NCI-H146 treated with DMSO at 0.1 percent for 48 hours (cell line): ENCODE measurements around the gene ARAP1.

Source experiments
- DNase-seq: peaks from one replicate; lab custom pipeline; 2025; ENCODE audit not compliant: unreplicated experiment; lab: John Stamatoyannopoulos, UW

Gene ARAP1

DNA sequence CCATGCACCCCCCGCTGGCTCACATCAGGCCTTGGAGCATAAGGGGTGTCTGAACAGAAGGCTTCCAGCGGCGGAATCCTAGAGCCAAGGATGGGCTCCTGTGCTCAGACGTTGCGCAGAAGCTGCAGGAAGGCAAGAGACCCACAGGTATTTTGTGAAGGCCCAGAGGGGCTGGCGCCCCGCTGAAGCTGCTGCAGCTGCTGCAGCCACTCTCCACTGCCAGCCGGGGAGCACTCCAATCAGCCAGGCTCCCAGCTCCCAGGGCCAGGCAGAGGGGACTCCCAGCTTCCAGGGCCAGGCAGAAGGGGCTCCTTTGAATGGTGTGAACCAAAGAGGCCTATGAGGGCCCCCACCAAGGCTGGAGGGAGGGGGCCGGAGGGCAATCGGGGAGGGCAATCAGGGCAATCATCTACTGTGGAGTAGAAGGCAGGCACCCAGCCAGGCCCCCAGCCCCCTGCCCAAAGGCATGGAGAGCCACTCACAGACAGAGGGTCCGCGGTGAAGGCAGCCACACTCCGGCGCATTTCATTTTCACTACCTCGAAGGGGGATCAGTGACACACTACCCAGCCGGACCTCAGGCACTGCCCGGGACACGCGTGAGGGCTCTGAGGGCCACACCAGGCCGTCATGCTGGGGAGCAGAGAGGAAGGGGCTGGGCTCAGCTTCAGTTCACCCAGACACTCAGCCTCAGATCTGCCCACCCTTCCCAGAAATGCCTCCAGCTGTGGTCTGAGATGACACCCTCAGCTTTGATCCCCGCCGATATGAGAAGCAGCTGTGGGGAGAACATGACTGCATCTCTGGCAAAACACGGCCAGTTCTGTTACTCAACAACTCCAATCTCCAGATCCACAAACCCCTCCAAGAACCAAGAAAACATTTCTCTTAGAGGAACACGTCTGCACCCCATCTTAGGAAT, 66.4 kb downstream of the ARAP1 start:
- no peak for DNase-seq

GRCh38 chr11:72684236-72684912, 67.8 kb downstream of the ARAP1 start:
- DNase-seq, result no peak

- no peak for DNase-seq
These were observed 68.4 kb downstream of the ARAP1 start for GRCh38 chr11:72683782-72684200.

- DNase-seq, result no peak
These were observed 69.4 kb downstream of the ARAP1 start for GRCh38 chr11:72682858-72683243.

- no peak for DNase-seq
These were observed 69.9 kb downstream of the ARAP1 start for GRCh38 chr11:72682238-72682857.

- DNase-seq, result no peak
These were observed 70.7 kb downstream of the ARAP1 start for GRCh38 chr11:72681226-72682153.

GRCh38 chr11:72680624-72681158, 71.5 kb downstream of the ARAP1 start:
- DNase-seq, result no peak

GRCh38 chr11:72679869-72680268, 72.3 kb downstream of the ARAP1 start:
- no peak for DNase-seq

GRCh38 chr11:72678524-72678923, 73.7 kb downstream of the ARAP1 start:
- no peak for DNase-seq

- DNase-seq, result no peak
These were observed 75.3 kb downstream of the ARAP1 start for GRCh38 chr11:72676861-72677341.

DNA sequence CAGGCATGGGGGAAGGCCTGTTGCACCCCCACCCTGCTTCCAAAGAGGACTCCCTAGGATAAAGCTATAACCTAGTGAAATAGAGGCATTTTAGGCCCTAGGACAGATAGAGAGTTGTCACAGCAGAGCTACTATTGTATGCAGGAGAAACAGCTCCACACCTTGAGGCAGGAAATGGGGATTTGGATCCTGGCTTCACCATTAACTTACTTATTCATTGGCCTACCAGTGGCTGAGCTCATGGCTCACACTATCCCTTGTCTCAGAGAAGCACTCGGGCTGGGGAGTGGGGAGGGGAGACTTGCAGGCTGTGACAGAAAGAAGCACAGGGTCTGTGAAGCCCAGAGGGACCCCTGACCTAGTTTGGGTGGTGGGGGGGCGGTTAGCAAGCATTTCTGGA, 77.0 kb downstream of the ARAP1 start:
- DNase-seq, result no peak

GRCh38 chr11:72673943-72674828, 78.0 kb downstream of the ARAP1 start, which contains the start of gene PDE2A:
TSS of gene PDE2A (minus strand) at chr11:72674422. CDS start at chr11:72674207, 215 bp downstream.
- DNase-seq, result no peak

GRCh38 chr11:72673284-72673942, 78.8 kb downstream of the ARAP1 start:
- DNase-seq, result no peak

- no peak for DNase-seq
These were observed 79.5 kb downstream of the ARAP1 start for GRCh38 chr11:72672597-72673238.

DNA sequence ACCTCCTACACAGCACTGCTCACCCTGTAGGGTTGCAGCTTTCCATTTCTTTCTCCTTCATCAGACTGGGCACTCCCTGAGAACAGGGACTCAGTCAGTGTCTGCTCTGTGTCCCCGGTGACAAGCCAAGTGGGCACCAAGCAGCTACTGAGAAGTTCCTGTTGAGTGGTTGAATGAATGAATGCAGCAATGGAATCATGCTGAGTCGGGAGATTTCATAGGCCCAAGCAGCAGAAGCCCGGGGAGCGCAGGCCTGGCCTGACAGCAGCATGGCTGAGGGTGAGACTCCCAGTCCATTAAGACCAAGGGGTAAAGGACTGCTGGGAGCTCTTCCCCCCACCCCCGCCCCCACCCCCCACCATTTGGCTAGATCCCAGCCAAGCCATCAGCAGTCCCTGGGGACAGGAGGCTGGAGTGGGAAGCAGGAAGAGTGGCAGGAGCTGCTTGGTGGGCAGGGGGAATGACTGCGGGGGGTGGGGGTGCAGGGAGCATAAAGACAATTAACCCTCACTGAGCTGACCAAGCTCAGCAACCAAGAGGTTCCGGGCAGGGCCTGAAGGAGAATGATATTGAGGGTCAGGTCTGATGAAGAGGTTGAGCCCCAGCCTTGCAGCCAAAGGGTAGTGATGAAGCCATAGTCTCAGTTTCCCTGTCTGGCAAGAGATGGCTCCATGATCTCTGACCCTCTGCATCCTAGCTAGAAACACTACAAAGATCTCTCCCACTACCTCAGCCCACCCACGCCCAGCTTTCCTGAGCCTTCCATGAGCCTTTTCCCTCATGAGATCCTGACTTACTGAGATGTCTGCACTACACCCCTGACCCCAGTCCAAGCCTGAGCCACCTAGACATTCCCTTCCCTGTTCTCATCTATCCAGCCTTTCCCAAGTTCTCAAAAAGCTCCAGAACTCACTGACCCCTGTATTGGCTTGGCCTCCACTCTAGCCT, 80.8 kb downstream of the ARAP1 start:
- no peak for DNase-seq

DNA sequence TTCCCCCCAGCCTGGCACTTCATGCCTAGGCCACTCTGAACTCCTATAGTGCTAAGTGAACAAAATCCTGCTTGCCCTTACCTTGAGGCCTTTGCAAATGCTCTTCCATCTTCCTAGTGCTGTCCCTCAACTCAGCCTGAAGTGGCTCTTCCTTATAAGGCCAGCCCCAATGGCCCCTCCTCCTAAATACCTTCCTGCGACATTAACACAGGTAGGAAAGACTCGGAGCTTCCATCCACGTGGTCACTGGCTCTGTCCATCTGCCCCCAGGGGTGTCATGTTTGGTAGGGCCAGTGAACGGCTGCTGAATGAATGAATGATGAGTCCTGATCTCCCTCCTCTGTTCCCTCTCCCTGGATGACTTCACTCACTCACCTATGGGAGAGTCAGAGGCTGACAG, 82.2 kb downstream of the ARAP1 start:
- no peak for DNase-seq

GRCh38 chr11:72669527-72669926, 82.7 kb downstream of the ARAP1 start:
- DNase-seq, result no peak
